HG02588 (cell line): ENCODE data around the gene C22orf15.
"Not testable (repeated sequence)": the region's sequence is repeated elsewhere in the genome, so short reads cannot be mapped to it uniquely, and the experiment has no call there.

ENCODE experiments used
- ATAC-seq: cut with Tn5 transposase; IDR thresholded peaks from one replicate; pipeline ENCODE4 v1.9.1; 2021; ENCODE audit warnings: mild to moderate bottlenecking, moderate library complexity; ENCODE audit not compliant: unreplicated experiment

Gene C22orf15, protein sequence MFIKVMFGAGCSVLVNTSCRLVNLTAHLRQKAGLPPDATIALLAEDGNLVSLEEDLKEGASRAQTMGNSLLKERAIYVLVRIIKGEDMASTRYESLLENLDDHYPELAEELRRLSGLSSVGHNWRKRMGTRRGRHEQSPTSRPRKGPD

DNA sequence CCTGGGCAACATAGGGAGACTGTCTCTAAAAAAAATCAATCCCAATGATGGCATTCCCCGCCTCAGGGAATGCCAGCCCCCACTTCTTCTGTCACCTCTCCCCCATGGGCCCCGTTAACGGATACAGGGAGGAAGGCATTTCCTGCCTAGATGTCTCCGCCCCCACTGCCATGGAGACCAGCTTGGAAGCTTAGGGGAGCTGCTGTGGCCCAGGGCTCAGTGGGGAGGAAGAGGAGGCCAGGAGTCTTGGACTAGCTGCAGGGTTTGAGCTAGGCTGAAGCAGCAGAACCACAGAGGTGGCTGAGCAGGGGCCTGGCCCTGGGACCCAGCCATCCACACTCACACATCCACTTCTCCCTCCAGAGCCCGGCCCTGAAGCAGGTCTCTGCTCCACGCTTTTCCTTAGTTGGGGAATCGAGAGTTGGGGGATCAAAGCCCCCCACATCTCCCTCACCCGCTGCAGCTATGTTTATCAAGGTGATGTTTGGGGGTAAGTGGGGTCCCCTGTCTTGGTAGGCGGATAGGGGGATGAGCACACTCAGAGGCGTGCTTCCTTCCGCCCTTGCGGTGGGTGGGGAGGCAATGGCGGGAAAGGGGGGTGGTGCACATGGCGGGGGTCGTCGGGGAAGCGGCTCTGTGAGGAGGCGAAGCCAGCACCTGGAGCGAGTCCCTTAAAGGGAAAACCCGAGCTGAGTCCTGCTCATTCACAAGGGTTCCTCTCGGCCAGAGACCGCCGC, at the start of gene C22orf15:
TSS of gene C22orf15 (plus strand) at position 149 of the 737 bp plus-strand sequence. CDS start at position 466, 317 bp downstream.
- no peak for ATAC-seq

DNA sequence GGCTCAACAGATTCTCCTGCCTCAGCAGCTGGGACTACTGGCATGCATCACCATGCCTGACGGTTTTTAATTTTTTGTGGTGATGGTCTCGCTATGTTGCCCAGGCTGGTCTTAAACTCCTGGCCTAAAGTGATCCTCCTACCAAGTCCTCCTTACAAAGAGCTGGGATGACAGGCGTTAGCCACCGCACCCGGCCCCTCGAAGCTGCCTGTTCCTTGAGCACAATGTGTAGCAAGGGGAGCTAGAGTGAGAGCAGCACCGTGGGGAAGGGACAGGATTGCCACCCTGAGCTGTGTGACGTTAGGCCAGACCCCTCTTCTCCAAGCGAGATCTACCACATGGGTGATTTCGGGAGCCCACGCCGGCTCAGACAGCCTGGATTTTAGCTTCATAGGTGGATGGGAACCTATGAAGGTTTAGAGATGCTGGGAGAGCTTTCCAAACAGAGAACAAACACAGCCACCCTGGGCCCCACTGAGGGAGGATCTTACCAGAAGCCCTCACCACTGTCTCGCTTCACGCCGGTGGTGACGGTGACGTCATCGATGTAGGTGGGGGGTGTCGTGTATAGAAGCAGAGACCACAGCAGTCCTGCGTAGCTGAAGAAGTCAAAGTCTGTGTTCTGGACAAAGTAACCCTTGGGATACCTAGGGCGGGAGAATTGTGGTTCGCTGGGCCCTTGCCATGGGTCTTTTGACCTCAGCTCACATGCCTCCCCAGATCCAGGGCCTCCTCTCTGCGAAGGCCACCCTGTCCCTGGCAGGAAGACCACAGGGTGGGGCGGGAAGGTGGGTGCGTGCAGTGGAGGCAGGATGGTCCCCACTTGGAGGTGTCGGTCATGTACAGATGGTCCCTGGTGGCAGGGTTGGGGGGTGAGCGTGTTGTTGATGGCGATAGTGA, 48.8 kb upstream of the C22orf15 start:
- ATAC-seq, result no peak

- no peak for ATAC-seq
These were observed 47.9 kb upstream of the C22orf15 start for GRCh38 chr22:23714596-23715578.

- ATAC-seq, result no peak
These were observed 46.9 kb upstream of the C22orf15 start for GRCh38 chr22:23715806-23716375.

DNA sequence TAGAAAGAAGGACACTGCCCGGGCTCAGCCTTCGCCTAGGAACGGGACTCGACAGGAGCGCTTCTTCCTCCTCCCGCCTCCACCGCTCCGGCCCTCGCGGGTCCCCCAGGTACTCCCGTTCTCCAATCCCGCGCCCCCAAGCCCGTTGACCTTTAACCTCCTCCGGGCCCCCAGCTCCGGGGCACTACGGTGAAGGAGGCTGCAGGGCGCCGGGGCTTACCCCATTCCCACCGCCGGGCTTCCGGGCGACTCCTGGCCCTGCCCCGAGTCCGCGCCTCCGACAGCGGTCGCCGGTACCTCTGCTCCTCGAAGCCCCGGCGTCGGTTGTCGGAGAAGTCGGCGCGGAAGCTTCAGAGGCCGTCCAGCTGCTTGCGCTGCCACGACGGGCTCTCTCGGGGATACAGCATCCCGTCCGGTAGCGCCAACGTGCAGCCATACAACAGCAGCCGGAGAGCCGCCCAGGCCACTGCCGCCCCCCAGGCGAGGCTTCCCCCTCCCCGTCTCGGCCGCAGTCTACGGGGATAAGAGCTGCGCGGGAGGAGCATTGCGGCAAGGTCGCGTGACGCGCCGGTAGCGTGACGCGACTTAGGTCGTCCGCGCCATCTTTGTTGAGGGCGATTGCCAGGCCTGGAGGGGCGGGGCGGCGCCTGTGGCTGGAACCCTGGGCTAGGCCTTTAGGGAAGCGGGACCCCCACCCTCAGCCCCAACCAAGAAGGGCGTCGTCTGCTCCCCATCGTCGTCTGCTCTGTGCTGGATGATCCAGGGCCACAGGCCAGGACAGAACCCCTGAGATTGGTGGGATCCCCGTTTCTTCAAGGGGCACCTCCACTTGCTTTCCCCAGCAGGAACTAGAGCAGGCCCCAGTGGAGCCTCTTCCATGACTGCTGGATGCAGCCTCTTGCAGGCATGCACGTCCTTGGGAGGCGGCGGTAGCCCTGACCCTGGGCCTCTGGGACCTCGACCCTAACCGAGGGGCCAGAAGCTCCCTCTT, 45.7 kb upstream of the C22orf15 start:
- peak; percentile 72 for ATAC-seq

GRCh38 chr22:23718371-23719165, 44.2 kb upstream of the C22orf15 start:
- ATAC-seq, result no peak

DNA sequence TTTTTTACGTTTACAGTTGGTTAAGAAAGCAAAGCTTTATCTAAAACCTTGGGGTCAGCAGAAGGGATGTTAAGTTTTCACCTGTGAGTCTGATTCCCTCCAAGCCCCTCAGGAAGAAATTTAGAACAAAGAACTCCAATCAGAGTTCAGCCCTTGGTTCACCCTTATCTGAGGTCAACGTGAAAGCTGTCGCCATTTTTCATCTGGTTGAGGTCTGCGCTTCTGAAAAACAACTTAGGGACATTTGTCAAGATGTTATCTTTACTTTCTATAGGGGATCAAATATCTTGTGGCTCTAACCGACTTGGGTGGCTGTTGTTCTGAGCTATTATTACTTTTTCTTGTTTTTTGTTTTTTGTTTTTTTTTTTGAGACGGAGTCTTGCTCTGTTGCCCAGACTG, 41.9 kb upstream of the C22orf15 start:
- no peak for ATAC-seq

DNA sequence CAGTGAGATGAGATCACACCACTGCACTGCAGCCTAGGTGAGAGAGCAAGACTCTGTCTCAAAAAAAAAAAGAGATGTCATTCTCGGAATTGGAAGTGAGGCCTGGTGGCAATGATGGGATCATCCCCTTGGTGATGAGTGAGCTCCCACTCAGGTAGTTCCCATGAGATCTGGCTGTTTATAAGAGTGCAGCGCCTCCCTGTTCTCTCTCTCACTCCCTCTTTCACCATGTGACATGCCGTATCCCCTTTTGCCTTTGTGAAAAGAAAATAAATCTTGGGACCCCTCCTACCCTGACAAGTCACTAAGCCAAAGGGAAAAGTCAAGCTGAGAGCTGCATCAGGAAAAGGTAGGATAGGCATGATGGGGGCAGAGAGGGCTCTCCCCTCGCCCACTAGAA, 40.6 kb upstream of the C22orf15 start:
- no peak for ATAC-seq

- ATAC-seq, result no peak
These were observed 40.1 kb upstream of the C22orf15 start for GRCh38 chr22:23722724-23723123.

GRCh38 chr22:23728108-23728507, 34.7 kb upstream of the C22orf15 start:
- ATAC-seq, result not testable (repeated sequence)

DNA sequence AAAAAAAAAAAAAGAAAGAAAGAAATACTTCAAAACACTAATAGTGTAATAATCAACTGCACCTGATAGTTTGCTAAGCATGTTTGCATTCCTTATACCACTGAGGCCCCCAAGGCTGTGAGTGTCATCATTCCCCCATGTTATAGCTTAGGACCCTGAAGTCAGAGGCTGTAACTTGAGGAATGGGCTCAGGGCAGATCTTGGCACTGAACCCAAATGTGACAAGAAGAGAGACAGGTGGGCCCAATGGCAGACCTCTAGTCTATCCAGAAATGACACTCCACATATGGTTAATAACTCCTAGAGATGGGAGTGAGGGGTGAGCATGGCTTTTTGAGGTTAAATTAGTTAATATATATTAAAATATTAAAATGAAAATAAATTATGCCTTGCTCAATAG, 25.1 kb upstream of the C22orf15 start:
- ATAC-seq, result no peak

- no peak for ATAC-seq
These were observed 20.1 kb upstream of the C22orf15 start for GRCh38 chr22:23742505-23743264.

DNA sequence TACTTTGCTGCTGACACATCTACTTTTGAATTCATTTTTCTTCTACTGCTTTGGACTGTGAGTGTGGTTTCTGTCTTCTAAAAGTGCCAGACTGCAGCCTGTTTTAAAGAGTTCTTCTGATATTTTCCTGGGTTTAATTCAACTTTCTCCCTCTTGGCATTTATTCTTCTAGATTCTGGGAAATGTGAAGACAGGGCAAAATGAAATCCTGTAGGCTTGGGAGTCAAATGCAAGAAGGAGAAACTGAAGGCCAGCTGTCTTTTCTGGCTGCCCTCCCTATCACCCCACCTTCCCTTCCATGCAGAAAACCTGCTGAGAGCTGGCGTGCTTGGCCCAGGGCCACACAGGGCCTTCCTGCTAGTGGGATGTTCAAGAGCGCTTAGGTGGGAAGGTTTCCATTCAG, 19.5 kb upstream of the C22orf15 start:
- no peak for ATAC-seq

GRCh38 chr22:23744001-23744400, 18.8 kb upstream of the C22orf15 start:
- ATAC-seq, result no peak

- ATAC-seq, result no peak
These were observed 18.3 kb upstream of the C22orf15 start for GRCh38 chr22:23744485-23744884.

- ATAC-seq, result no peak
These were observed 17.0 kb upstream of the C22orf15 start for GRCh38 chr22:23745791-23746190.

DNA sequence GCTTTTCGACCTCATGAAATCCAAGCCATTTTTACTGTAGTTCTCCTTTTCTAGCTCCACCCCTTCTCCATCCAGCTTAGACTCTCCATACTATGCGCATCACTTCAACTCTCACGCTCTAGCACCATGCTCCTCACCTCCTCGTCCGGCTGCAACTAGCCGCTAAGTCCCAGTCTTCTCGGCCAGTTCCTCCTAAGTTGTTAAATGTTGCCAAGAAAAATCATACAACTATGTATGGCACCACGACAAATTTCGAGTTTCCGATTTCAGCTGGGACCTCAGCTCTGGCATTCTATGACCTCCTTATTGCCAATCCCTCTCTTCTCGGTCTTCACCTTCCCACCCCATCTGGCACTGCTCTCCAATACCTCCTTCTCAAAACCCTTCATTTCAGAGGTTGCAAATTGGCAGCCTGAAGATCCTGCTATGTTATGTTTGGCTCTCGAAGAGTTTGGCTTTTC, 12.9 kb upstream of the C22orf15 start:
- no peak for ATAC-seq
